ENCODE measurements around the gene CDH4. TPM values are rescaled to one million over a fixed set of nuclear protein-coding genes. Genes with fewer than 3 reads are reported as not detected.

CDH4 gene
- total and polyA plus RNA-seq, 11 donors = 0.04 to 0.54 (median 0.08) TPM; not detected in 1

DNA sequence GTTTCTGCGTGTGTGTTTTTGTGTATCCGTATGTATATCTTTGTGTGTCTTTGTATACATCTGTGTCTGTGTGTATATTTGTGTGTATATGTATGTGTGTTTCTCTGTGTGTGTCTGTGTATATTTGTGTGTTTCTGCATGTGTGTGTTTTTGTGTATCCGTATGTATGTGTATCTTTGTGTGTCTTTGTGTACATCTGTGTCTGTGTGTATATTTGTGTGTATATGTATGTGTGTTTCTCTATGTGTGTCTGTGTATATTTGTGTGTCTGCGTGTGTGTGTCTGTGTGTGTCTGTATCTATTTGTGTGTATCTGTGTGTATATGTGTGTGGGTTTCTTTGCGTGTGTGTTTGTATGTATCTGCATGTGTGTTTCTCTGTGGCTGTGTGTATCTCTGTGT, 192.6 kb downstream of the CDH4 start:
- intact Hi-C loops (cut with DNase I) = no loop called here
- Histone ChIP-seq H3K27ac (no peak overlapping the region), H3K9me3 (no peaks in the 10 kb centered on the region), H3K4me1 (no peaks in the 10 kb centered on the region), H3K4me3 (no peak overlapping the region), H3K36me3 (no peaks in the 10 kb centered on the region), H3K27me3 (peaks cover 0 to 11% (median 0%) of the 10 kb centered on the region in 9 donors)
- 72 to 89% (median 82%) methylated on average over 5 of the region's 5 CpGs for WGBS, 4 donors
- TF ChIP-seq, protein P1, sequence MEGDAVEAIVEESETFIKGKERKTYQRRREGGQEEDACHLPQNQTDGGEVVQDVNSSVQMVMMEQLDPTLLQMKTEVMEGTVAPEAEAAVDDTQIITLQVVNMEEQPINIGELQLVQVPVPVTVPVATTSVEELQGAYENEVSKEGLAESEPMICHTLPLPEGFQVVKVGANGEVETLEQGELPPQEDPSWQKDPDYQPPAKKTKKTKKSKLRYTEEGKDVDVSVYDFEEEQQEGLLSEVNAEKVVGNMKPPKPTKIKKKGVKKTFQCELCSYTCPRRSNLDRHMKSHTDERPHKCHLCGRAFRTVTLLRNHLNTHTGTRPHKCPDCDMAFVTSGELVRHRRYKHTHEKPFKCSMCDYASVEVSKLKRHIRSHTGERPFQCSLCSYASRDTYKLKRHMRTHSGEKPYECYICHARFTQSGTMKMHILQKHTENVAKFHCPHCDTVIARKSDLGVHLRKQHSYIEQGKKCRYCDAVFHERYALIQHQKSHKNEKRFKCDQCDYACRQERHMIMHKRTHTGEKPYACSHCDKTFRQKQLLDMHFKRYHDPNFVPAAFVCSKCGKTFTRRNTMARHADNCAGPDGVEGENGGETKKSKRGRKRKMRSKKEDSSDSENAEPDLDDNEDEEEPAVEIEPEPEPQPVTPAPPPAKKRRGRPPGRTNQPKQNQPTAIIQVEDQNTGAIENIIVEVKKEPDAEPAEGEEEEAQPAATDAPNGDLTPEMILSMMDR (IDR thresholded peaks at IDR 0.05) = no peak
- no peak for TF ChIP-seq POLR2A (IDR thresholded peaks at IDR 0.05)
- no peak for ATAC-seq
- no peak for DNase-seq

DNA sequence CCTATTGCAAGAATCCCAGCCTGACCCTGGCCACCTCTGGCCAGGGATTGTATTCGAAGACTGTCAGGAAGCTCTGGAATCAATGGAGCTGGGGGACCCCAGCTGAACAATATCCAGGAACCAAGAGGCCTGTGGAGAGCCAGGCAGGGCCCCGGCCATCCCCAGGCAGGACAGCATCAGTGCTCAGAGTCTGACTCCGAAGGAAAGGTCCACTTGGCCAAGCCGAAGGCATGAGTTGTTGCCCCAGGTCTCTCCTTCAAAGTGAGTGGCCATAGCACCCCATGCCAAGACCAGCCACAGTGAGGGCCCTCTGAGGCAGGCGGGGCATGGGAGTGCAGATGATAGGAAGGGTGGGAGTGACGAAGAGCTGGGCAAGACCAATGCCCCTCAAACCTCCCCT, 193.1 kb downstream of the CDH4 start:
- Histone ChIP-seq H3K27me3 (peaks cover 0 to 11% (median 0%) of the 10 kb centered on the region in 9 donors), H3K4me3 (no peak overlapping the region), H3K9me3 (no peaks in the 10 kb centered on the region), H3K36me3 (no peaks in the 10 kb centered on the region), H3K4me1 (no peaks in the 10 kb centered on the region), H3K27ac (no peak overlapping the region)
- DNase-seq = no peak
- intact Hi-C loops (cut with DNase I) = no loop called here
- TF ChIP-seq POLR2A (IDR thresholded peaks at IDR 0.05) = no peak
- TF ChIP-seq, protein P1 (IDR thresholded peaks at IDR 0.05) = no peak
- ATAC-seq = no peak
- 57 to 70% (median 69%) methylated on average over 6 of the region's 6 CpGs for WGBS, 4 donors

DNA sequence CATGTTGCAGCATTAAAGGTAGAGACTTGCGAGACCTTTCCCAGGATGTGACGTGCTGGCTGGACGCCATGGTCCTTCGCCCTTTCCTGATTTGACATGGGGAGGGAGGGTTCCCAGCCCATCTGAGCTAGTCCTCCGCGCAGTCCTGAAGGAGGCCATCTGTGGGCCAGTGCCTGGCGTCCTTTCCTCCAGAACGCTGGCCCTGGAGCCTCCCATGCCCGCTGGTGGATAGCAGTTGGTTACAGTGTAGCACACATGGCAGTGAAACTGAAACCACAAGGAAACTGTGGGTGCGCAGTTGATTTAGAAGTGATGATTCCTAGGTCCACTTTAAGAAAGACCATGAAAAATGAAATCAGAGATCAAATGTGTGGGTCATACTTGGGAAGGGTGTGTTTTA, 193.7 kb downstream of the CDH4 start:
- Histone ChIP-seq H3K9me3 (no peaks in the 10 kb centered on the region), H3K36me3 (no peaks in the 10 kb centered on the region), H3K27me3 (peaks cover 0 to 11% (median 0%) of the 10 kb centered on the region in 9 donors), H3K4me3 (no peak overlapping the region), H3K4me1 (no peaks in the 10 kb centered on the region), H3K27ac (no peak overlapping the region)
- TF ChIP-seq, protein P1 (IDR thresholded peaks at IDR 0.05) = no peak
- TF ChIP-seq POLR2A (IDR thresholded peaks at IDR 0.05) = no peak
- ATAC-seq (no peak), DNase-seq (no peak)
- 82 to 89% (median 87%) methylated on average over 10 of the region's 10 CpGs for WGBS, 4 donors
- intact Hi-C loops (cut with DNase I) = no loop called here

DNA sequence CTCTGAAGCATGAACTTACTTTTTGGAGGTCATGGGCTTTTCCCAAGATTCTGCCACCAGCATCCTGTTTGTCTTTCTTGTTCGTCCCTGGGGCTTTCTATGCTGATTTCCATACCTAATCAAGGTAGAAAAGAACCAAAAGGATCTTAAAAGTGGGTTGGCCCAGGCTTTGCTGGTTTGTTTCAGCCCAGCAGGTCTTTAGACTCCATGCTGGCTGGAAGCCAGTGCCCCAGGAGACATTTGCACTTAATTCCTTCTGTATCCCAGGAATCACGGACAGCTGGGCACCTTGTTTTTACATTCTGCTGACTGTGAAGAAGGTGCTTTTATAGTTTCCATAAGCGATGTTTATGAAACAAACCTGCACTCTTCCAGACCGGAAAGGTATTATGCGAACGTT, 195.9 kb downstream of the CDH4 start:
- H3K27me3 ChIP-seq = peaks cover 0 to 19% (median 3%) of the 10 kb centered on the region in 9 donors
- H3K4me3 ChIP-seq = no peak overlapping the region
- H3K36me3 ChIP-seq = no peaks in the 10 kb centered on the region
- no peak for ATAC-seq
- no peak overlapping the region for H3K27ac ChIP-seq
- no peaks in the 10 kb centered on the region for H3K4me1 ChIP-seq
- intact Hi-C loops (cut with DNase I) = no loop called here
- 49 to 61% (median 57%) methylated on average over 6 of the region's 6 CpGs for WGBS, 4 donors
- no peaks in the 10 kb centered on the region for H3K9me3 ChIP-seq
- DNase-seq = no peak
- TF ChIP-seq, protein P1 (IDR thresholded peaks at IDR 0.05) = no peak
- TF ChIP-seq POLR2A (IDR thresholded peaks at IDR 0.05) = no peak
